GM18526 (cell line): ENCODE results near the gene FKBP4.

Experiments
- POLR2A ChIP-seq: IDR thresholded peaks from 3 replicates; pipeline ENCODE4 v1.6.1; 2011; ENCODE audit not compliant: insufficient read length; ENCODE audit errors: extremely low read depth

Gene FKBP4

DNA sequence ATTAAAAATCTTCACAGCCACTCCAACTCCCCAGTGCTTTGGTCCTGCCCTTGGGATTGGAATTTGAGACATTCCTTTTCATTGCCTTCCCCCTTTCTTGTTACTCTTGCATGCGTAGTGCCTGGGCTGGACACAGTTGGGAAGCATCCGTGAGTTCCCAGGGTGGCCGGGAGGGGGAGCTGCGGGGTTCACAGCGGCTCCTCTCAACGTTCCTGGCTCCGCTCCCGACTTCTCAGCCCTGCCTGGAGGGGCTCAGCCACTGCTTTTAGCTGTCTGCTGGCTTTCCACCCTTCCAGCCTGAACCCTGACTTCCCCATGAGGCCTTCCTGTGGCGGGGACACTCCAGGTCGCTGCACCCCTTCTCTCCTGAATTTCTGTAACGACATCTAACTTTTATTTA, 58.9 kb downstream of the FKBP4 start:
- TF ChIP-seq POLR2A: no peak
